ENCODE data around the gene RNF135. TPM values are rescaled to one million over a fixed set of nuclear protein-coding genes. Genes with fewer than 3 reads are reported as not detected.

Gene RNF135
- total RNA-seq, 5 donors from 2014 or later (not counting 1 experiment from before 2014, with no cell fraction given) = 2.1 to 7.8 (median 6.4) TPM

DNA sequence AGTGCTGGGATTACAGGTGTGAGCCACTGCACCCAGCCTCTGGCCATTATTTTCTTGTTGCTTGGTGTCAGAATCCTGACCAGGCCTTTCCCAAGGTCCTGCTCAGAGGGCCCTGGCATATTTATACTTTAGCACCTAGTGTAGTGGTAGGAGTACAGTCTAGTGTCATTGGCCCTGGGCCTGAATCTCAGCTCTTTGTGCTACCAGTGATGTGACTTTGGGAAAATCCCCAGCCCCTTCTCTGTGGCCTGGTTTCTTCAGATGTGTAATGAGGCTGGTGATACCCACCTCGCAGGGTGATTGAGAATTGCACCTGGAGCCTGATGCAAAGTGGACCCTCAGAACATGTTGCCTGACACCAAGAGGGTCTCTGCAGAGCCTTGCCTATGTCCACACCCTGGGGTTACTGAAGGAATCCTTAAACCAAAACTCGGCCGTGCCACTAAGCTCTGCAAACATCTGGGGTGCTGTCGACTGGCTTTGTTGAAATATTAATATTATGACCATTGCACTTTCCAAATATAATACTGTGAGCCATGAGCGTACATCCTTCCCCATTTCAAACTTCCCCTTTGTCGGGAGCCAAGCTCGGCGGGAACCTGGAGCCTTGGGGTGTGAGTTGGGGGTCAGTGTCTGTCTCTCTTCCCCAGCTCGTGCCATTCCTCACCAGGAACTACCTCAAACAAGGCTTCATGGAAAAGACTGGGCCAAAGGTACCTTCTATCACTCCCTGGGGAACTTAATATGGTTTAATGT is 18.0 kb upstream of the RNF135 start:
- no peak for DNase-seq
- H3K27ac ChIP-seq (ENCODE audit: low read length) = no peak overlapping the region
- no peak overlapping the region for H3K27ac Mint-ChIP-seq

DNA sequence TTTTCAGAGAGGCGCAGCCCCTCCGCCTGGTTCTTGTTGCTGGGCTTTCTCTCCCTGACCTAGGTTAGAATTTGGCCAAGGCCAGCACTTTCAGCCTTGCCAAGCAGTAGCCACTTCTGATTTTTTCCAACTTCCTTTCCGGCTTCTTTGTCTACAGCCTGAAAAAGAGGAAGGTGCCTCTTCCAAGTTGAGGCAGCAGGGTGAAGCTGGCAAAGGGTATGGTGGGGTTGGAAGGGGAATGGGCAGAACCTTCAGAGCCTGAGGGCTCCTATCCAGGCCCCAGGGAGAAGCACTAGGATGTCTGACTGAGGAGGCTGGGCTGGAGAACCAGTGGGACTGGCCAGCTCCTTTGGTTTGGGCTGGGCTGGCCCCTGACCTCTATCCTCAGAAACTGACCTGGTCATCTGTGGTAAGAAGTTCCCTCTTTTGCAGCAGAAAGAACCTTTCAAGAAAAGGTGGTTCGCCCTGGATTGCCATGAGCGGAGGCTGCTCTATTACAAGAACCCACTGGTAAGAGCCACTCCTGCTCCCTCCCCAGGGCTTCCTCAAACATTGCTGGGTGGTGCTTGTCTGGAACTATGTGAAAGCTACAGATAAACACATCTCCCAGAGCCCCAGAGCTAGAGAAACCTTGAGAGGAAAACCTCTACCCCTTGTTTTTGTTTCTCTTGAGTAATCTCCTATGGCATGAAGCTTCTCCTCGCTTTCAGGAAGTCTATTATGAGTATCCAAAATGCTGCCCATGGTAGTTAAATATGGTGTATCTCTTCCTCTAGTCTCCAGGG is 16.6 kb upstream of the RNF135 start:
- H3K27ac Mint-ChIP-seq = no peak overlapping the region
- no peak overlapping the region for H3K4me3 Mint-ChIP-seq
- Histone ChIP-seq H3K9me3 (no peaks in the 10 kb centered on the region), H3K27ac (ENCODE audit: low read length) (no peak overlapping the region), H3K36me3 (ENCODE audit: control insufficient read depth in 2 of 2, extremely low read depth in 1 of 2, insufficient read depth in 1 of 2, low read length in 1 of 2) (no peaks in the 10 kb centered on the region), H3K27me3 (replicated peaks in 1 of 2; ENCODE audit: control insufficient read depth in 2 of 2, extremely low read depth in 1 of 2, insufficient read depth in 2 of 2, low read length in 1 of 2) (peaks cover 0 to 2% of the 10 kb centered on the region in 2 experiments), H3K4me1 (ENCODE audit: control insufficient read depth in 1 of 2, extremely low read depth in 1 of 2, insufficient read depth in 2 of 2, low read length in 2 of 2) (no peaks in the 10 kb centered on the region), H3K4me3 (ENCODE audit: control insufficient read depth in 1 of 2, extremely low read depth in 1 of 2, low read length in 1 of 2) (no peak overlapping the region)
- ChIA-PET POLR2A (no interaction called here), CTCF (no interaction called here)
- ATAC-seq (replicated peaks in 1 of 4) (no peak), DNase-seq (no peak)
- H3K9me3 Mint-ChIP-seq = no peaks in the 10 kb centered on the region
- peaks cover 0 to 5% of the 10 kb centered on the region in 2 donors for H3K27me3 Mint-ChIP-seq
- 92% methylated on average over 3 of the region's 6 CpGs for WGBS (ENCODE audit: insufficient coverage)
- no peaks in the 10 kb centered on the region for H3K36me3 Mint-ChIP-seq
- H3K4me1 Mint-ChIP-seq = peaks cover 0 to 2% (median 0%) of the 10 kb centered on the region in 3 donors

More for the DNA sequence above, 18.0 kb upstream of the RNF135 start:
- Mint-ChIP-seq H3K36me3 (no peaks in the 10 kb centered on the region), H3K27me3 (peaks cover 0 to 4% of the 10 kb centered on the region in 2 donors), H3K4me3 (no peak overlapping the region), H3K4me1 (no peaks in the 10 kb centered on the region), H3K9me3 (no peaks in the 10 kb centered on the region)
- ChIA-PET CTCF (interaction anchor here in 1 of 2 donors (0.5 to 0.6 kb wide), 2 partner anchors 18 to 949 kb away, joined by 3 read pairs; partner anchors contain the start of gene RNF135), POLR2A (no interaction called here)
- ATAC-seq (replicated peaks in 1 of 4) = no peak
- Histone ChIP-seq H3K27me3 (replicated peaks in 1 of 2; ENCODE audit: control insufficient read depth in 2 of 2, extremely low read depth in 1 of 2, insufficient read depth in 2 of 2, low read length in 1 of 2) (peaks cover 0 to 2% of the 10 kb centered on the region in 2 experiments), H3K4me3 (ENCODE audit: control insufficient read depth in 1 of 2, extremely low read depth in 1 of 2, low read length in 1 of 2) (no peak overlapping the region), H3K4me1 (ENCODE audit: control insufficient read depth in 1 of 2, extremely low read depth in 1 of 2, insufficient read depth in 2 of 2, low read length in 2 of 2) (no peaks in the 10 kb centered on the region), H3K9me3 (no peaks in the 10 kb centered on the region), H3K36me3 (ENCODE audit: control insufficient read depth in 2 of 2, extremely low read depth in 1 of 2, insufficient read depth in 1 of 2, low read length in 1 of 2) (no peaks in the 10 kb centered on the region)
- WGBS (ENCODE audit: insufficient coverage) = 71% methylated on average over 1 of the region's 9 CpGs

DNA sequence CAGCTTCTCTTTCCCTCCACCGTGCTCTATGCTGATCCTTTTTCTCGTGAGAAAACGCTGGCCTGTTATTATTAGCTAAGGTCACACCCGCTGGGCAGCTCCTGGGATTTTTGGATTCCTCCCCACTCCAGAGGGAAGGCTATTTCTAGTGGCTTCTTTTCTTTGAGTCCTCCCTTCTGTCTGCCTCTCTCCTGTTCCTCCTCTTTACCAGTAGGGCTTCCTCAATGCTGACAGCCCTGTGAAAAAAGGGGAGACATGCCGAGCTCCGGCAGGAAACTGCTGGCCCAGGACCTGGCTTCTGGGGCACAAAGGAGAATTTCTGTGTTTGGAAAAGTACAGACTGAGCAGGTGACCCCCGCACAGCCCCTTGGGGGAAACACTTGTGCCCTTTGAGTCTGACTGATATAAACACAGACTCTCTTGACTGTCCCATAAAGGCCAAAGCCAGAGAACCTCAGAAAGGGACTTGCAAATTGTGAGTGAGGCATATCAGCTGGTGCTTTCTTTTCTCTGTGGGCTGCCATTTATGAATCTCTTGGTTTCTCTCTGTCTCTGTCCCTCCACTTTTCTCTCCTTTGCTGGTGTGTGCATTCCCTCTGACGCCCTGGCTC is 14.0 kb upstream of the RNF135 start:
- Histone ChIP-seq H3K36me3 (ENCODE audit: control insufficient read depth in 2 of 2, extremely low read depth in 1 of 2, insufficient read depth in 1 of 2, low read length in 1 of 2) (no peaks in the 10 kb centered on the region), H3K9me3 (no peaks in the 10 kb centered on the region), H3K4me3 (ENCODE audit: control insufficient read depth in 1 of 2, extremely low read depth in 1 of 2, low read length in 1 of 2) (no peak overlapping the region), H3K4me1 (ENCODE audit: control insufficient read depth in 1 of 2, extremely low read depth in 1 of 2, insufficient read depth in 2 of 2, low read length in 2 of 2) (peaks cover 0 to 5% of the 10 kb centered on the region in 2 experiments), H3K27me3 (replicated peaks in 1 of 2; ENCODE audit: control insufficient read depth in 2 of 2, extremely low read depth in 1 of 2, insufficient read depth in 2 of 2, low read length in 1 of 2) (peaks cover 0 to 2% of the 10 kb centered on the region in 2 experiments), H3K27ac (ENCODE audit: low read length) (no peak overlapping the region)
- Mint-ChIP-seq H3K4me1 (peaks cover 6 to 12% (median 6%) of the 10 kb centered on the region in 3 donors), H3K27ac (no peak overlapping the region), H3K4me3 (no peak overlapping the region), H3K27me3 (peaks cover 0 to 5% of the 10 kb centered on the region in 2 donors), H3K36me3 (no peaks in the 10 kb centered on the region), H3K9me3 (no peaks in the 10 kb centered on the region)
- ATAC-seq (replicated peaks in 1 of 4) (no peak), DNase-seq (no peak)
- WGBS (ENCODE audit: insufficient coverage) = 68% methylated on average over 4 of the region's 8 CpGs
- CTCF ChIA-PET = no interaction called here
- POLR2A ChIA-PET = interaction anchor here in 1 of 2 donors (0.6 kb wide), 1 partner anchor 18 kb away, joined by 3 read pairs; no protein-coding TSS in a partner anchor

DNA sequence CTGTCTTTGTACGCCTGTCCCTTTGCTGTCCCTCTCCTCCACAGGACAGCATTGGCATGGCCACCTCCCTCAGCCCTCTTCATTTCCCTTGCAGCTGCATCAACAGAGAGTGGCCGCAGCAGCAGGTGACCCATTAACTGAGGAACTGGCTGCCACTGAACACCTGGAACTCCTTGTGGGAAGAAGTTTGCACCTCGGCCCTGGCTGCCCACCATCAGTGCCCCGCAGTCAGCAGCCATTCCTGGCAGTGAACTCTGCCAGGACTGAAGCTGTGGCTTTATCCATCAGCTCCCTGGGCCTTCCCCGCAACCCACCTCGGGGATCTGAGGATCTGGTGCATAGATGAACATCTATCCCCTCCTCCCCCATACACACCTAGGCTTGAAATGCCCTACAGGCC is 13.1 kb upstream of the RNF135 start:
- H3K27ac ChIP-seq (ENCODE audit: low read length) = no peak overlapping the region
- peaks cover 6 to 14% (median 9%) of the 10 kb centered on the region in 3 donors for H3K4me1 Mint-ChIP-seq
- WGBS (ENCODE audit: insufficient coverage) = 94% methylated on average over 3 of the region's 6 CpGs
- H3K36me3 ChIP-seq (ENCODE audit: control insufficient read depth in 2 of 2, extremely low read depth in 1 of 2, insufficient read depth in 1 of 2, low read length in 1 of 2) = no peaks in the 10 kb centered on the region
- ChIA-PET POLR2A (no interaction called here), CTCF (no interaction called here)
- no peak overlapping the region for H3K4me3 ChIP-seq (ENCODE audit: control insufficient read depth in 1 of 2, extremely low read depth in 1 of 2, low read length in 1 of 2)
- ATAC-seq (replicated peaks in 1 of 4) = no peak
- H3K4me3 Mint-ChIP-seq = no peak overlapping the region
- no peaks in the 10 kb centered on the region for H3K9me3 Mint-ChIP-seq
- peaks cover 0 to 2% of the 10 kb centered on the region in 2 experiments for H3K27me3 ChIP-seq (replicated peaks in 1 of 2; ENCODE audit: control insufficient read depth in 2 of 2, extremely low read depth in 1 of 2, insufficient read depth in 2 of 2, low read length in 1 of 2)
- H3K9me3 ChIP-seq = no peaks in the 10 kb centered on the region
- H3K36me3 Mint-ChIP-seq = no peaks in the 10 kb centered on the region
- no peak for DNase-seq
- no peak overlapping the region for H3K27ac Mint-ChIP-seq
- H3K27me3 Mint-ChIP-seq = peaks cover 0 to 5% of the 10 kb centered on the region in 2 donors
- peaks cover 0 to 5% of the 10 kb centered on the region in 2 experiments for H3K4me1 ChIP-seq (ENCODE audit: control insufficient read depth in 1 of 2, extremely low read depth in 1 of 2, insufficient read depth in 2 of 2, low read length in 2 of 2)

DNA sequence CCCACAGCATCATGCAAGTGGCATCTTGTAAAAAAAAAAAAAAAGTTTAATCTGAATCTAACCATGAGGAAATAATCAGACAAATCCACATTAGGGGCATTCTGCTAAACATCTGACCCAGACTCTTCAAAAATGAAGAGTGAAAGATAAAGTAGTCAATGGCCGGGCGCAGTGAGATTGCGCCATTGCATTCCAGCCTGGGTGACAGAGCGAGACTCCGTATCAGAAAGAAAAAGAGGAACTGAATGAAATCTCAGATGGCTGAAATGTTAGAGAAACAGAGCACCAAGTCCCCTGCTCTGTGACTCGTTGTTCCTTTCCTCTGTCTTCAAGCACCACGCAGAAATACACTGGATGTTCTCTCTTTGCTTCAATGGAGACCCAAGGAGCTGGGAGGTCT is 12.7 kb upstream of the RNF135 start:
- DNase-seq (peak in 1 of 35 experiments; percentile 12), ATAC-seq (replicated peaks in 1 of 4) (no peak)
- Mint-ChIP-seq H3K9me3 (no peaks in the 10 kb centered on the region), H3K27me3 (peaks cover 0 to 5% of the 10 kb centered on the region in 2 donors), H3K36me3 (no peaks in the 10 kb centered on the region), H3K4me3 (no peak overlapping the region), H3K27ac (no peak overlapping the region), H3K4me1 (peaks cover 6 to 14% (median 9%) of the 10 kb centered on the region in 3 donors)
- ChIA-PET CTCF (no interaction called here), POLR2A (interaction anchor here in 1 of 2 donors (0.5 kb wide), 1 partner anchor 53 kb away, joined by 3 read pairs; no protein-coding TSS in a partner anchor)
- Histone ChIP-seq H3K27me3 (replicated peaks in 1 of 2; ENCODE audit: control insufficient read depth in 2 of 2, extremely low read depth in 1 of 2, insufficient read depth in 2 of 2, low read length in 1 of 2) (peaks cover 0 to 2% of the 10 kb centered on the region in 2 experiments), H3K4me1 (ENCODE audit: control insufficient read depth in 1 of 2, extremely low read depth in 1 of 2, insufficient read depth in 2 of 2, low read length in 2 of 2) (peaks cover 0 to 5% of the 10 kb centered on the region in 2 experiments), H3K4me3 (ENCODE audit: control insufficient read depth in 1 of 2, extremely low read depth in 1 of 2, low read length in 1 of 2) (no peak overlapping the region), H3K27ac (ENCODE audit: low read length) (no peak overlapping the region), H3K9me3 (no peaks in the 10 kb centered on the region), H3K36me3 (ENCODE audit: control insufficient read depth in 2 of 2, extremely low read depth in 1 of 2, insufficient read depth in 1 of 2, low read length in 1 of 2) (no peaks in the 10 kb centered on the region)
- WGBS (ENCODE audit: insufficient coverage) = 56% methylated on average over 7 of the region's 7 CpGs

All from T-cell (primary cell).